Activated CD4-positive, CD25-positive, alpha-beta regulatory T cell (primary cell): ENCODE measurements around the gene CDCA4.

Source experiments
- DNase-seq, 4 experiments: peaks; one replicate each; lab custom pipeline; 2025; lab: John Stamatoyannopoulos, UW

CDCA4 gene

DNA sequence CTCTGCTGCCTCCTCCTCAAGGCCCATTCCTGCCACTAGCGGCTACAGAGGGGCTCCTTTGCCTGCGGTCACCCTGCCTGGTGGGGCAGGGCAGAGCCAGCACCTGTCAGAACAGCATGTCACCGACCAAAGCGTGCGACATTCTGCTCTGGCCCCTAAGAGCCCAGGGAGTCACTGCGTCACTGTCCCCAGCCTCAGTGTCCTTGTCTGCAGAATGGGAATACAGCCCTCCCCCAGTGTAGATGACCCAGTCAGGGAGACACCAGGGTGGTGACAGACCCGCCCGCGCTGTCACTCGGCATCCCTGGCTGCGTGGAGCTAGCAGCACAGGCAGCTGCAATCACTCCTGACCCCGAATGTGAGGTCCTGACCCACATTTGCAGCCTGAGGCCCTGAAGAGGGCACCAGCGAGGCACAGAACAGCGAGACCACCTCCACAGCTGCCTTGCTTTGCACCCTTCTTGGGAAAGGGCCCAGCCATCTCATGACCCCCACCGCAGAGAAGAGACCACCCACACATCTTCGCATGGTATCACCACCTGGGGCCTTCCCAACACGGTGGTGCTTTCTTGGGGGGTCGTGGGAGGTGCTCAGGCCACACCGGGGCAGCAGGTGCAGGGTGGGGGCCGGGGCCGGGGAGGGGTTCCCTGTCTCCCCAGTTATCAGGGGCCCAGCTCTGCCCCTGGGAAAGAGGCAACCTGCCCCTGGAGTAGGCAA, 45.2 kb downstream of the CDCA4 start:
- no peak for DNase-seq

DNA sequence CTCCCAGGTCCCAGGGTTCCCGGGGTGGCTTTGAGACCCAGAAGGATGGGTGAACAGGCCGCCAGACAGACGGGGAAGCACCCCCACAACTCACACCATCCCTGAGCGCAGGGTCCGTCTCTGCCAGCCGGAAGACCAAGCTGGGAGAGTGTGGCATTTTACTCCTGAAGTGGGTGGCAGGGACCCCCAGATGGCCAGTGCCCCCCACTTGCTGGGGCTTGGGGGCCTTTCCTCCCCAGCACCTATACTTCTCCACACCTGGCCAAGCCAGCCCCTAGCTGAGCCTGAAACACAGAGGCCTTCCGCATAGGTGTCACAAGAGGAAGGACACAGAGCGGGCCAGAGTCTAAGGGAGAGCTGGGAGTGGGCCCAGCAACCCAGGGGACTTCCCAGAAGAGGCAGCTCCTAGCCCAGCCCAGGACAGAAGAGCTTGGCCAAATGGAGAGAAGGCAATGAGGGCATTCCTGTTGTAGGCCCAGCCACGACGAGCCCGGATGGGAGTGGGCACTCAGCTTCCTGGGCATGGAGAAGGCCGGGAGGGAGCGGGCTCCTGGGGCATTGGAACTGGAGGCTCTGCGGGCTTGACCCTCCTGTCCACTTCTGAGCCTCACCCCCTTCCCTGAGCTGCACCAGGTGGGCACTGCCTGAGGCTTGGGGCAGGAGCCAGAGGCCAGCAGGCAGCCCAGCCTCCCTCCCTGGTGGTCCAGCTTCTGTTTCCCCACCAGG, 46.1 kb downstream of the CDCA4 start:
- no peak for DNase-seq

DNA sequence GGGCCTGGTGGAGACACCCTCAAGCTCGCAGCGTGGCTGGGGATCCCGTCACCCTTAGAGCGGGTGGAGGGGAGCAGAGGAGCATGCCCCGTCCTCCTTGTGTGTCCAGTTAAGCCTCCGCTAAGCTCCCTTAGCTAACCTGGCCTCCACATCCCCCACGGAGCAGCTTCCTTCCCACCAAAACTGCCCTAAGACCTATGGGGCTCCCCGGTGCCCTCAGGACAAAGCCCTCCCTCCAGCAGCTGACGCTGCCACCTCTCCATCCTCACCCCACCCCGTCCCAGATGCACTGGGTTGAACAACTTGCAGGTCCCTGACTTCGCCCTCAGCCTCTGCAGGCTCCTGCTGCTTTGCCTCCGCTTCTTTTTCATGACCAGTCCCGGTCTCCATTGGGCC, 46.7 kb downstream of the CDCA4 start:
- DNase-seq: no peak

DNA sequence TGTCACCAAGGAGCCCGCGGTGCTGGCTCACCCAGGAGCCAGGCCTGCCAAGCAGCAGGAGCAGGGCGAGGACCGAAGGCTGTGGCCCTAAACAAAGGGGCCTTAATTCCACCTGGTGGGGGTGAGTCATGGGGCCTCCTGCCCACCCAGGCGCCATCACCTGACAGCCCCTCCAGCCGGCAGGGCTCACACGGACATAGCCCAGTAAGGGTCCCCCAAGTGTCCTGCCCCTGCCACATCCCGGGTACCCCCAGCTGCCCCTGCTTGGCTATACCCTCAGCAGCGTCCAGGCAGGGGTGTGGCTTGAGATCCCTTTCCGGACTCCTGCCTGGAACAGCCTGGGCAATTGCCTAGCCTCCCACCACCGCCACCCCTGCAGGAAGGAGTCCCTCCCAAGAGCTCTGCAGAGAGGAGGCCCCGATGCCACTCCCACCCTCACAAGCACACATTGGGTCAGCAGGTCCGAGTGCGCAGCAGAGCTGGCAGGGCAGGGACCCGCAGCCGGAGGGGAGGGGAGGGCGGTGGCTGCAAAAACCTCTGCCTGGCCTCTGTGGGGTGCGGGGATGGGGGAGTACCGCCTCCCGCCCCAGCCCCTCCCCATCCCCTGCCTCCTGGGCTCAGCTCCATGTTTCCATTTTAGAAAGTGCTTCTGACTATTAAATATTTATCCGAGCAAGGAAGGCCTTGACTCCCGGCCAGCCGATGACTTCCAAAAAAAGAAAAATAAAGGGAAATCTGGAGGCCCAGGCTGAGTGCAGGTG, 47.3 kb downstream of the CDCA4 start:
- DNase-seq: no peak

DNA sequence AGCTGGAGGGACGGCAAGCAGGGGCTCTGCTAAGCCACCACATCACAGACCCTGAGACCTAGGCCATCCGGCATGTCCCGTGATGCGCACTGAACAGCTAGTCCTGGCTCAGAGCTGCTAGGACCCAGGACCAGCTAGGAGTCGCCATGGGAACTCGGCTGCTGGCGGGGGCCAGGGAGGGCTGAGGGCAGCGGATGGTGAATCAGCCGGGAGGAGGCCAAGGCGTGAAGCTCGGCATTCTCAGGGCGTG, 47.8 kb downstream of the CDCA4 start:
- no peak for DNase-seq

DNA sequence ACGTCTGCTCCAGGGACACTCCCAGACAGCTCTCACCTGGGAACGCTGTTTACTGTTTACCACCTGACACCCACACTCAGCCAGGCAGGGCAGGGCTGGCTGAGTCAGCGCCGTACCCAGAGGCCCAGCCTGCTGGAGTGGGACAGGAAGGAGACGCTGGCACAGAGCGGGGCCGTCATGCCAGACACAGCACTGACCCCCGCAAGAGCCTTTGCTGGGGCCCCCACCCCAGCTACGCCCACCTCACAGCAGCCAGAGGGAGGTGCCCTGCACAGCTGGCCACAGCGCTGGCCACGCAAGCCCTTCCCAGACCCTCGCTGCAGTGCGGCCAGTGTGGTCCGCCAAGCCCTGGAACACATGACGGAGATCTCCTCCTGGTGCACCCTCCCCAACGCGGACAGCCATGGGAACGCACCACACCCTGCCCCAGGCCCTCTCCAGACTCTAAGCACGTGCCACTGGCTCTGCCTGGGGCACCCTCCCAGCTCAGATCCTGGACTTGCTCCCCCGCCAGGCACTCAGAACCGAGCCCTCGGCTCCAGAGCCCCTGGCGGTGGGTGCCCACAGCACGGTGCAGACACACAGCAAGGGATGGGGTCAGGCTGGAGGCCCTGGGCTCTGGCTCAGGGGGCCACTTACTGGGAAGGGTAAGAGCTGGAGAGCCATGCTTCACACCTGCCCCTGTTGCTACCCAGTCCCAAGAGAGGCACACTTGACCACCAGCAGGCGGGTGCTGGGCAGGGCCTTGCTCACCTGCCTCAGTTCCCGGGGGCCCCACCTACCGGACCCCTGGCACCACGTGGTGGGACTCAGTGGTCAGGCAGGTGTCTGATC, 48.4 kb downstream of the CDCA4 start:
- no peak for DNase-seq

DNA sequence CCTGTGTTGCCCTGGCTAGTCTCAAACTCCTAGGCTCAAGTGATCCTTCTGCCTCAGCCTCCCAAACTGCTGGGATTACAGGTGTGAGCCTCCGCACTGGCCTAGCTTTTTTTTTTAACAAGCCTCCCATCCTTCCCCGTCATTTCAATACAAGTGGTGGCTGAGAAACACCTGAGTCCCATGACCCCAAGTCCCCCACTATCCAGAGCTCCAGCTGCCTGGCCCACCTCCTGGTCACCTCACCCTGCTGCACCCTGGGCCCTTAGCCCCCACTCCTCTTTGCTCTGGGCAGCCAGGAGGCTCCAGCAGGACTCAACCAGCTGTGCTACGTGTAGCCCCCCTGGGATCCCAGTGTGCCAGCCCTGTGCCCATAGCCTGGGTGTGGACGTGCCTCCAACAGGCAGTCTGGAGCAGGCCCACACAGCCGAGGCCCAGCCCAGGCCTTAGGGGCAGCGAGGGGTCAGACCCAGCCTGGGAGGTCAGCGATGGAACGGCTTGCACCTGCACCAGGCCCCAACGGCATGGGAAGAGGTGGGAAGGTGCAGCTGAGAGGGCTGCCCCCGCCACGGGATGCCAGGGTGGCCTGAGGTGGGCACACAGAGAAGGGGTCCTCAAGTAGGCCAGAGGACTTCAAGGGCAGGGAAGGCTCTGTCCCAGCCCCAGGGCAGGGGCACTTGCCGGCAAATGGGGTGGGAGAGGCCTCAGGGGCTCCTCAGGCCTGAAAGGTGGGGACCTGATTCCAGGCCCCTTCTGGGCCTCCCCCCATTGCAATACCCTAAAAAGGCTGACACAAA, 49.2 kb downstream of the CDCA4 start:
- DNase-seq: no peak

DNA sequence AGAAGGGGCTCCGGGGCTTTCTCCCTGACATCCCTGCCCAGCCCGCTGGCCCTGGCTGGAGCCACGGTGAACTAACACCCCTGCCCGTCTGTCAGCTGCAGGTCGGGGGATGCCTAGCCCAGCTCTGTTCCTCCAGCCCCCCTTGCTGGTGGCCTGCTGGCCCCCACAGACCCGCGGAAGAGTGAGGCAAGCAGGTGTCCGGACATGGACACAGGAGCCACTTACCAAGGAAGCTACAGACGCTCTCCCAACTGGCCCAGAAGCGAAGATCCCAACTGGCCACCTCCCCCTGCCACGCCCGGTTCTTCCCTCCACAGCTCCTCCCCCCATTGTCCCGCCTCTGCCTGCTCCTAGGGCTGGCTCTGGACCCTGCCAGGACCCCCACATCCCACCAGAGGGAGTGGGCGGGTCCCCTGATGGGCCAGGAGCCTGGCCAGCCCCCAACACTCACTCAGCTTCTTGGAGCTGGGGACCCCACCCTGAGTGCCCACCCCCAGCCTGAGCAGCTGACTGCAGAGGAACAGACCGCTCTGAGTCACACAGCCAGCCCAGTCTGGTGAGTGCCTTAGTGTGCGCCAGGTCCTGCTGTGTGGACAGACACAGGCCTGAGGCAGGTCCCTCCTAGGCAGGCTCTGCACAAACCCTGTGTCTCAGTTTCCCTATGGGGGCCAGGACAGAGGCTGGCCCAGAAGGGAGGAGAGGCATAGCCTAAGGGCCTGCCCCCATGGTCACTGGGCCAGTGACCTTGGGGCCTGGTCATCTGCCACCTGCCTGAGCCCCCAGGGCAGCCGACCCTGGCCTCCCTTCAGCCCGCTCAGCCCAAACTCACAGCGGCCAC, 50.4 kb downstream of the CDCA4 start:
- DNase-seq: no peak

DNA sequence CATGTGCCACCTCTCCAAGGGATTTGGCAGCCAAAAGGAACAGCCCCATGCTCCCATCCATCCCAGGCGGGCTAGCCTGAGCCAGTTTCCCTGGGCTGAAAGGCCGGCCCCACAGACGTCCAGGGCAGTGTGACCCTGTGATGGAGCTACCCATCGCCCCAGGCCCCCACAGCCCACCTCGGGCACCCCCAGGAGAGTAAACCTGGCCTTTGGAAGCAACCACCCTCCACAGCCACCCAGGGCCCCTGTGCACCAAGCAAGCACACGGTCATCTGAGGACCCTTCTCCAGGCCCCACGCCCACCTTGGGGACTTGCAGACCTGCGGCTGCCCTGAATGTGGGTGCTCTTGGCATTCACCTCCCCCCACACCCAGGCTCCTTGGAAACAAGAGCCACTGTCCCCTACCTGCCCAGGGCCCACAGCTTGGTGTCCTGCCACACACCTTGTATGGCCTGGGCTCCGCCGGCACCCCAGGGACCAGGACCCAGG, 51.1 kb downstream of the CDCA4 start:
- no peak for DNase-seq

DNA sequence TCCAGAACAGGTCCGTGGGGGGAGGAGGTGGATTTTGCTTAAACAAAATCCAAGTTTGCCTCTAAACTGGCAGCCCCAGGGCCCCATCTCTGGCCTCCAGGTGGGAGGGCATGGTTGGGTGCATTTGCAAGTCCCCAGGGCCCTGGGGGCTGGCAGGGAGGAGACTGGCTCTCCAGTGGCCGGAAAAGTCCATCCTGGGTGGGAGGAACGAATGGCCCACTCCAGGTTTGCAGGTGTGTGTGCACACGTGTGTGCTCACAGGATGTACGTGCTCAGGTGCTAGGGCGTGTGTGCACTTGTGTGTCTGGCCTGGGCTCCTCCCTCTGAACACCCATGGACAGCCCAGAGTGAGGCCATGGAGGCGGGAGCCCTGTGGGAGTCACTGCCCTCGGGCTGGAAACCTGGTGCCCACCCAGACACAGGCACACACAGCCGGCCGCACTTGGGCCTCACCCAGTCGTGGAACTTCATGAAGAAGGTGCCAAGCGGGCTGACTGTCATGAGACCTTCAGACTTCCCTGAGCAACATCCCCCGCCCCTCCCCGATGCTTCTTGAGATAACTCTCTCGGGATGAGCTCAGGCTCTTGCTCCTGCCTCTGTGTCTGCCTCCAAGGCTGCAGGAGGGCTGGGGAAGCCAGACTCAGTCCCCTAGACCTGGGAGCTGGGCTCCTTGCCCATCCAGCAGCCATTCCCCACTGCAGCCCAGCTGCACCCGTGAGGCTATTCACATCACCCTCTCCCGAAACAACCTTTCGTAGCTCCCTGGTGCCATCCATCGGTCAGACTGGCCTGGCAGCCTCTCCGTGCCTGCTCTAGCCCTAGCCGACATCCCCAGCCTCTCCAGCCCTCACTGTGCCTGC, 52.1 kb downstream of the CDCA4 start:
- no peak for DNase-seq

DNA sequence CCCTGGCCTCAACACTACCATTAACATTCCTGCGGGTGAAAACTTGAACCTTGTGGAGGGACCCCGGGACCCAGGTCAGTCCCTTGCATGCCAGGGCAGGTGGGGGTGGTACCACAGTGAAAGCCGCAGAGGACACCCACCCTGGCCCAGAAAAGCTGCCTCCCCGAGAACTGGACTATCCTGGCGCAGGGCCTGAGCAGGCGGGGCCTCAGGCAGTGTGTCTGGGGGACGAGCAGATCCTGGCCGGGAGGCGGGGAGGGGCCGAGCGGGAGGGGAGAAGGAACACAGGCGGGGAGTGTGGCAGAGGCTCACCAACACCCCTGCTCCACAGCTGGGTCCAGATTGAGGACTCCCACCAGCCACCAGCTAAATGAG, 52.7 kb downstream of the CDCA4 start:
- DNase-seq: no peak

DNA sequence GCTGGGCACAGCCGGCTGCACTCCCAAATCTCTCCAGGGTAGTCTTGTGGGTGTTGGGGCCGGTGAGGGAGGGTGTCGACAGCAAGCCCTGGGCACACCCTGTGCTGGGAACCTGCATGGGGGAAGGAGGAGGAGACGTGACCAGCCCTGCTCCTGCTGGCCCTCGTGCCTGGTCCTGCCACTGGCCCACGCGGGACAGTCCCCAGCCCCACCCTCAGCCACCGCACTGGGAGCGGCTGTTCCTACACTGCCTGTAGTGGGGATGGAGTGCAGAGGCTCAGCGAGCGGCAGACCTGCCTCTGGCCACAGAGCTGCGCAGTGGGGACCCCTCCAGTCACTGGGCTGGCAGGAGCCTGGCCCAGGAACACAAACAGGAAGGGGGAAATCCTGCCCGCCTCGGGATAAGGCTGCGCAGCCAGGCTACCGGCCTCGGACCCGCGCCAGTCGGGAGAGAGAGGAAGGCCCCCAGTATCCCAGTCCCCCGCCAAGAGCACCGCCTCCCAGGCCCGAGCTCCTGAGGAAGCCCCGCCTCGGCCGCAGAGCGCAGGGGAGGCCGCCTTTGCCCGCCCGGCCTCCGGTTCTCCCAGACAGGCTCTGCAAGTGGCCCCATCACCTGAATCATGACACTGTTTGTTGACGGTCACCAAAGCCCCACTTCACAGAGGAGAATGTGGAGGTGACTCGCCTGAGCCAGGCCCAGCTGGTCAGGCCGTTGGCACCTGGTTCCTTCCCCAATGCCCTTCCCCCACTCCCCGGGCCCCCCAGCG, 53.3 kb downstream of the CDCA4 start:
- DNase-seq: no peak

DNA sequence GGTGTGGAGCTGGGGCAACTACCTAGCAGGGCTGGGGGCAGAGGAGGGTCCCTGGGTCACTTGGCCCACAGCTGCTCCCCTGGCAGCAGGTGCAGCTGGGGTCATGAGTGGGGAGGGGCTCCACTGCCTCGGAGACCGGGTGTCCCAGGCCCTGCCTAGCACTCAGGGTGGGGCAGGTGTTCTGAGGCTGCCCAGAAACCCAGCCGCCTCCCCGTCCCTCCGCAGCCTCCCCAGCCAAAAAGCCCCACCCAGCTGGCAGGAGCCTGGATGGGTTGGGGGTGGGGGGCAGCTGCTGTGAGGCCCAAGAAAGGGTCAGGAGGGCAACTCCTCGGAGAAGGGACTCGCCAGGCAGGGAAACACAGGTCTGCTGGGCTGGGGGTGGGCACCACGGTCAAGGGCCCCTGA, 53.9 kb downstream of the CDCA4 start:
- no peak for DNase-seq

DNA sequence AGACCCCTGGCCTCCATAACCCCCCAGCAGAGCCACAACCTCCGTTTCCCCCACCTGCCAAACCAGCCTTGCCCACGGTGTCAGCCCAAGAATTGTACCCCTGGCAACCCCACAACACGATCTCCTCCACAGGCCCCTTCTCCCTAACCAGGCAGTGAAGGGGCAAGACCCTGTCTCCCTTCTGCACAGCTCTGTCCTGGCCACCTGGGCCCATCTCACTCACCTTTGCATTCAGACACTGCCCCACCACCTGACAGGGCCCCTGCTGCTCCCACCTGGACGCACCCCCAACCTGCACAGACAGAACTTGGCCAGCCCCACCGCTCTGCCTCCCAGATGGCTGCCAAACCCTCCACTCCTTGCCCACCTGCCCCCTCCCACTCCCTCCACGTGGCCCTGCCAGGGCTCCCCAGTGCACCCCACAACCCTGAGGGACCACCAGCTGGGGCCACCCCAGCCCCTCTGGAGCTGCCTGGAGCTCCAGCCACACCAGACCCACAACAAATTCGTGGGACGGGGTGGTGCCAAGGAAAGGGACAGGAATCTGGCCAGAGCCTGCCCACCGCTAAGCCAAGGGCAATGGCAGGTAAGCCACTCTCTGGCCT, 54.5 kb downstream of the CDCA4 start:
- DNase-seq: no peak

DNA sequence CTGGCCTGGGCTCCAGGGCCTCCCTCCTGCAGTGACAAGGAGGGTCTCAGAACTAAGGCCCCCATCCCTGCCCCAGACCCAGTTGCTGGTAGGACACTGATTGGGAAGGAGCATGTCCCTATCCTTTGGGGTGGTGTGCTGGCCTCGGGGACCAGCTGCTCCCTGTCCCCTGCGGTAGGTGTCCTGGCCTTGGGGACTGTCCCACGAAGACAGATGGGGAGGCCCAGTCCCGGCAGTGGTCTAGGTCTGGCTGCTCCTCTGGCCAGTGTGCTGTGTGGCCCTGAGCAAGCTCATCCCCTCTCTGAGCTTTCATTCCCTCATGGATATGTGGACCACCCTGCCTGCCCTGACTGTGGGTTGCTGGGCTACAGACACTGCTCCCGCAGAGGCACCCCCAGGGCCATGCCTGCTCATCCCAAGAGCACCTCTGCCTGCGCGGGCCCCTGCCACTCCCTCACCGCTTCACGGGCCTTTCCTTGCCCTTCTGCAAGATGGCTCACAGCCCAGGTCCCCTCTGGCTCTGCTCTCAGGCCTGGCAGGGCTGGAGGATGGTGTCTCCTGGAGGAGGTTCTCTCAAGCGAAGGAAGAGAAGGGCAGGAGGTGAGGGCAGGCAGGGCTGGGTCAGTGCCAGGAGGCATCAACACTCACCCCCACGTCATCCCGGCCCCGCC, 55.2 kb downstream of the CDCA4 start:
- no peak for DNase-seq

DNA sequence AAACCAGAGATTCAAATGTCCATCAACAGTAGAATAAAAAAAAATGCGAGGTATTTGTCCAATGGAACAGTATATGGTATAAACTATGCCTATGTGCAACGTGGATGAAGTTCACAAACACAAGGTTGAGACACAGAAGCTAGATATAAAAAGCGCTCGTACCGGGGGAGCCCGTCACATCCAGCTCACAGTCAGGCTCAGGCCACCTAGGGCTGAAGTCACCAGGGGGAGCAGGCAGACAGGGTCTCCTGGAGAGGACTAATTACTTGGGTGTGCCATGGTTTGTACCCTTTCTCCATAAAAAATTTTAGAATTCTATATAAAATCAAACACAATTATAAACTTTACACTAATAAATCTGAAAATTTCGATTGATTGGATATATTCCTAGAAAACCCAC, 56.3 kb downstream of the CDCA4 start:
- no peak for DNase-seq
